Ishikawa (cell line): ENCODE results near the gene PARP1.

Experiments used
- CEBPB ChIP-seq: IDR thresholded peaks from 2 replicates; pipeline ENCODE4 v1.6.1; 2012
- CREB1 ChIP-seq: IDR thresholded peaks from 2 replicates; pipeline ENCODE4 v1.6.1; 2012; ENCODE audit warnings: low read depth
- EGR1 ChIP-seq: IDR thresholded peaks from 2 replicates; pipeline ENCODE4 v1.6.1; 2012
- EP300 ChIP-seq: IDR thresholded peaks from 2 replicates; pipeline ENCODE4 v1.6.1; 2012; ENCODE audit warnings: borderline replicate concordance
- FOXM1 ChIP-seq: IDR thresholded peaks from 2 replicates; pipeline ENCODE4 v1.6.1; 2012; ENCODE audit warnings: low read depth, borderline replicate concordance
- MAX ChIP-seq: IDR thresholded peaks from 2 replicates; pipeline ENCODE4 v1.6.1; 2012
- NFIC ChIP-seq: IDR thresholded peaks from 2 replicates; pipeline ENCODE4 v1.6.1; 2012
- RAD21 ChIP-seq: IDR thresholded peaks from 2 replicates; pipeline ENCODE4 v1.6.1; 2012; ENCODE audit warnings: low read depth
- REST ChIP-seq: IDR thresholded peaks from 2 replicates; pipeline ENCODE4 v1.6.1; 2012; ENCODE audit warnings: low read depth, mild to moderate bottlenecking
- TAF1 ChIP-seq: IDR thresholded peaks from 2 replicates; pipeline ENCODE4 v1.6.1; 2012; ENCODE audit warnings: low read depth, mild to moderate bottlenecking
- TCF12 ChIP-seq: IDR thresholded peaks from 2 replicates; pipeline ENCODE4 v1.6.1; 2012; ENCODE audit warnings: low read depth
- TEAD4 ChIP-seq: IDR thresholded peaks from 2 replicates; pipeline ENCODE4 v1.6.1; 2012
- USF1 ChIP-seq: IDR thresholded peaks from 2 replicates; pipeline ENCODE4 v1.6.1; 2012
- YY1 ChIP-seq: IDR thresholded peaks from 2 replicates; pipeline ENCODE4 v1.6.1; 2012; ENCODE audit warnings: low read depth
- ZBTB7A ChIP-seq: IDR thresholded peaks from 2 replicates; pipeline ENCODE4 v1.6.1; 2012; ENCODE audit warnings: low read depth

Gene PARP1

GRCh38 chr1:226376300-226376699, 31.6 kb downstream of the PARP1 start:
- TF ChIP-seq RAD21 (no peak), MAX (no peak), TEAD4 (no peak)

- TF ChIP-seq TEAD4 (no peak), TAF1 (no peak), EGR1 (no peak), REST (no peak), ZBTB7A (no peak), EP300 (no peak), USF1 (no peak), FOXM1 (no peak), CEBPB (no peak), MAX (no peak), RAD21 (no peak), YY1 (no peak), NFIC (no peak), TCF12 (no peak)
Measured at GRCh38 chr1:226373376-226373775, 34.5 kb downstream of the PARP1 start.

GRCh38 chr1:226372885-226373284, 35.0 kb downstream of the PARP1 start:
- no peak for TF ChIP-seq ZBTB7A
- no peak for TF ChIP-seq TAF1
- no peak for TF ChIP-seq FOXM1
- TF ChIP-seq TCF12 = no peak

- no peak for TF ChIP-seq EP300
- no peak for TF ChIP-seq CREB1
Measured at GRCh38 chr1:226371866-226372490, 35.9 kb downstream of the PARP1 start.

GRCh38 chr1:226371027-226371694, 36.7 kb downstream of the PARP1 start:
- TF ChIP-seq RAD21 (no peak), TAF1 (no peak), MAX (no peak), CEBPB (no peak), ZBTB7A (no peak), EGR1 (no peak), EP300 (no peak)

- TF ChIP-seq CREB1 (no peak), RAD21 (no peak), EGR1 (no peak), CEBPB (no peak), FOXM1 (no peak)
Measured at GRCh38 chr1:226370144-226370923, 37.6 kb downstream of the PARP1 start.

GRCh38 chr1:226369110-226369509, 38.8 kb downstream of the PARP1 start:
- TF ChIP-seq TCF12 (no peak), EGR1 (no peak), FOXM1 (no peak), TAF1 (no peak), ZBTB7A (no peak), MAX (no peak), CEBPB (no peak), CREB1 (no peak), YY1 (no peak), RAD21 (no peak)

- TF ChIP-seq YY1 = no peak
Measured at GRCh38 chr1:226366290-226366689, 41.6 kb downstream of the PARP1 start.
